Nephron (organoid): ENCODE measurements around the gene PRKG1.

Experiments used
- H3K27ac Mint-ChIP-seq, 3 experiments: 2 replicates each; pipeline ENCODE4 v1.8.0; 2020; ENCODE audit warnings: mixed read lengths in 3 of 3, mild to moderate bottlenecking in 2 of 3, moderate library complexity in 1 of 3
- H3K27me3 Mint-ChIP-seq: 2 replicates; pipeline ENCODE4 v1.8.0; 2021; ENCODE audit warnings: low read depth, mild to moderate bottlenecking, moderate library complexity, mixed read lengths
- H3K36me3 Mint-ChIP-seq: 2 replicates; pipeline ENCODE4 v1.8.0; 2020; ENCODE audit warnings: low read depth, mixed read lengths
- H3K4me1 Mint-ChIP-seq: 2 replicates; pipeline ENCODE4 v1.8.0; 2020; ENCODE audit warnings: mixed read lengths
- H3K4me3 Mint-ChIP-seq, 3 experiments: 2 replicates each; pipeline ENCODE4 v1.8.0; 2020; ENCODE audit warnings: mild to moderate bottlenecking in 3 of 3, mixed read lengths in 3 of 3, moderate library complexity in 2 of 3
- H3K9me3 Mint-ChIP-seq: 2 replicates; pipeline ENCODE4 v1.8.0; 2020; ENCODE audit warnings: mixed read lengths
- TF ChIP-seq, protein P1 (sequence below), 3 experiments: fragments of 200-600 bp; sonication (generic); IDR thresholded peaks; one replicate each; pipeline ENCODE4 v1.5.0; 2021; ENCODE audit warnings: antibody characterized with exemption in 3 of 3; ENCODE audit not compliant: unreplicated experiment in 3 of 3

PRKG1 gene

GRCh38 chr10:52318822-52319464 lies 1244.7 kb downstream of the PRKG1 start:
- Mint-ChIP-seq H3K27me3 (peaks cover 35% of the 10 kb centered on the region), H3K4me1 (peaks cover 7% of the 10 kb centered on the region), H3K36me3 (no peaks in the 10 kb centered on the region)

GRCh38 chr10:52319926-52320325 lies 1245.6 kb downstream of the PRKG1 start:
- no peaks in the 10 kb centered on the region for H3K9me3 Mint-ChIP-seq
- no peak overlapping the region for H3K27ac Mint-ChIP-seq
- TF ChIP-seq, protein P1, sequence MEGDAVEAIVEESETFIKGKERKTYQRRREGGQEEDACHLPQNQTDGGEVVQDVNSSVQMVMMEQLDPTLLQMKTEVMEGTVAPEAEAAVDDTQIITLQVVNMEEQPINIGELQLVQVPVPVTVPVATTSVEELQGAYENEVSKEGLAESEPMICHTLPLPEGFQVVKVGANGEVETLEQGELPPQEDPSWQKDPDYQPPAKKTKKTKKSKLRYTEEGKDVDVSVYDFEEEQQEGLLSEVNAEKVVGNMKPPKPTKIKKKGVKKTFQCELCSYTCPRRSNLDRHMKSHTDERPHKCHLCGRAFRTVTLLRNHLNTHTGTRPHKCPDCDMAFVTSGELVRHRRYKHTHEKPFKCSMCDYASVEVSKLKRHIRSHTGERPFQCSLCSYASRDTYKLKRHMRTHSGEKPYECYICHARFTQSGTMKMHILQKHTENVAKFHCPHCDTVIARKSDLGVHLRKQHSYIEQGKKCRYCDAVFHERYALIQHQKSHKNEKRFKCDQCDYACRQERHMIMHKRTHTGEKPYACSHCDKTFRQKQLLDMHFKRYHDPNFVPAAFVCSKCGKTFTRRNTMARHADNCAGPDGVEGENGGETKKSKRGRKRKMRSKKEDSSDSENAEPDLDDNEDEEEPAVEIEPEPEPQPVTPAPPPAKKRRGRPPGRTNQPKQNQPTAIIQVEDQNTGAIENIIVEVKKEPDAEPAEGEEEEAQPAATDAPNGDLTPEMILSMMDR (IDR thresholded peaks at IDR 0.05; ENCODE audit: unreplicated experiment in 3 of 3): no peak
- no peak overlapping the region for H3K4me3 Mint-ChIP-seq
- peaks cover 26% of the 10 kb centered on the region for H3K27me3 Mint-ChIP-seq
- no peaks in the 10 kb centered on the region for H3K4me1 Mint-ChIP-seq
- H3K36me3 Mint-ChIP-seq: no peaks in the 10 kb centered on the region

More at GRCh38 chr10:52318822-52319464, 1244.7 kb downstream of the PRKG1 start:
- TF ChIP-seq, protein P1 (IDR thresholded peaks at IDR 0.05; ENCODE audit: unreplicated experiment in 3 of 3): no peak
- Mint-ChIP-seq H3K4me3 (no peak overlapping the region), H3K27ac (no peak overlapping the region), H3K9me3 (no peaks in the 10 kb centered on the region)

DNA sequence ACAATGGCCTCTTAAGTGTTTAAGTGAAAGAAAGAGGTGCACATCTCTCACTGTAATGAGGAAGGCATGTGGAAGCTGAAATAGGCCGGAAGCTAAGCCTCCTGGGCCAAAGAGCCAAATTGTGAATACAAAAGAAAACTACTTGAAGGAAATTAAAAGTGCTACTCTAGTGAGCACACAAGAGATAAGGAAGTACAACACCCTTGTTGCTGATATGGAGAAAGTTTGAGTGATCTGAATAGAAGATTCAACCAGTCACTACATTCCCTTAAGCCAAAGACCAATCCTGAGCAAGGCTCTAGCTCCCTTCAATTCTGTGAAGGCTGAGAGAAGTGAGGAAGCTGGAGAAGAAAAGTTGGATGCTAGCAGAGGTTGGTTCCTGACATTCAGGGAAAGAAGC lies 1248.0 kb downstream of the PRKG1 start:
- no peaks in the 10 kb centered on the region for H3K4me1 Mint-ChIP-seq
- H3K9me3 Mint-ChIP-seq: no peaks in the 10 kb centered on the region
- H3K27me3 Mint-ChIP-seq: peaks cover 2% of the 10 kb centered on the region
- no peaks in the 10 kb centered on the region for H3K36me3 Mint-ChIP-seq
- H3K27ac Mint-ChIP-seq: no peak overlapping the region
- no peak overlapping the region for H3K4me3 Mint-ChIP-seq
- TF ChIP-seq, protein P1 (IDR thresholded peaks at IDR 0.05; ENCODE audit: unreplicated experiment in 3 of 3): no peak

GRCh38 chr10:52322936-52323335 lies 1248.6 kb downstream of the PRKG1 start:
- Mint-ChIP-seq H3K27ac (no peak overlapping the region), H3K36me3 (no peaks in the 10 kb centered on the region), H3K4me3 (no peak overlapping the region), H3K4me1 (no peaks in the 10 kb centered on the region), H3K9me3 (no peaks in the 10 kb centered on the region), H3K27me3 (no peaks in the 10 kb centered on the region)
- TF ChIP-seq, protein P1 (IDR thresholded peaks at IDR 0.05; ENCODE audit: unreplicated experiment in 3 of 3): no peak

DNA sequence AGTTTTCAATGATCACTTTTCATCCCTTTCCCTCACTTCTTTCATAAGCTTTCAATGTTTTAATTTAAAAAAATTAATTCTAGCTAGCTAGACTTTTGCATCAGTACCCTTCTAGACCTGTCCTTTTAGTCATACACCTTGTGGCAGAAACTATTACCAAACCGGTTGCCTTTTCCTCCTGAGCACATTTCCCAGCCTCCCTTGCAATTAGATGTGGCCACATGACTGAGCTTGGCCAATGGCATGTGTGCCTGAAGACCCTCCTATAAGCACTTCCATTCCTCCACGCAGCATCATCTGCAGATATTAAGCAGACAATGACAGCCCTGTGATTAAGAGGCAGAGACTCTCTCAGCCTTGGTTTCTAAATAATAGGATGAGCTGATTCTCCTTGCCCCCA lies 1252.1 kb downstream of the PRKG1 start:
- H3K4me3 Mint-ChIP-seq: no peak overlapping the region
- H3K9me3 Mint-ChIP-seq: no peaks in the 10 kb centered on the region
- TF ChIP-seq, protein P1 (IDR thresholded peaks at IDR 0.05; ENCODE audit: unreplicated experiment in 3 of 3): no peak
- no peaks in the 10 kb centered on the region for H3K27me3 Mint-ChIP-seq
- H3K27ac Mint-ChIP-seq: no peak overlapping the region
- H3K4me1 Mint-ChIP-seq: no peaks in the 10 kb centered on the region
- H3K36me3 Mint-ChIP-seq: no peaks in the 10 kb centered on the region
